OCI-LY1 (cell line): ENCODE results near the gene VPS35L.

ENCODE experiments used
- CTCF ChIP-seq: fragments of 200-600 bp; sonication (generic), shearing (Covaris generic); IDR thresholded peaks from 2 replicates; pipeline ENCODE4 v1.5.1; 2017; ENCODE audit warnings: mild to moderate bottlenecking, antibody characterized with exemption, low read length, moderate library complexity, mixed read lengths
- EZH2 ChIP-seq: fragments of 200-600 bp; sonication (generic), shearing (Covaris generic); IDR thresholded peaks from 2 replicates; pipeline ENCODE4 v1.8.0; 2017; ENCODE audit warnings: borderline replicate concordance, mixed run types, mild to moderate bottlenecking, antibody characterized with exemption, low read length, moderate library complexity, mixed read lengths

- no peak for TF ChIP-seq CTCF
- no peak for TF ChIP-seq EZH2
These were observed 155.6 kb downstream of the VPS35L start for GRCh38 chr16:19710991-19711545.
